Colonic mucosa (tissue), 4 donors: ENCODE data around the gene OR11A1. TPM values are rescaled to one million over a fixed set of nuclear protein-coding genes. Genes with fewer than 3 reads are reported as not detected.

ENCODE experiments used
- DNase-seq: peaks from one replicate; pipeline ENCODE4 v3.0.0-alpha.2; 2020
- H3K27ac ChIP-seq: fragments of 200-600 bp; one replicate; pipeline ENCODE4 v1.8.0; 2021
- H3K27me3 ChIP-seq: fragments of 200-600 bp; one replicate; pipeline ENCODE4 v1.8.0; 2021
- H3K36me3 ChIP-seq: fragments of 200-600 bp; one replicate; pipeline ENCODE4 v1.8.0; 2021
- H3K4me1 ChIP-seq: fragments of 200-600 bp; one replicate; pipeline ENCODE4 v1.8.0; 2021; ENCODE audit warnings: mild to moderate bottlenecking
- H3K4me3 ChIP-seq: fragments of 200-600 bp; one replicate; pipeline ENCODE4 v1.8.0; 2021
- H3K9ac ChIP-seq, 2 donors: one replicate each; pipeline ENCODE4 v1.7.0; 2013; ENCODE audit warnings: control low read depth in 2 of 2, low read depth in 2 of 2, low read length in 2 of 2
- H3K9me3 ChIP-seq: fragments of 200-600 bp; one replicate; pipeline ENCODE4 v1.8.0; 2021
- intact Hi-C: fragments of 100-400 bp; cut with DNase I; formaldehyde crosslinking; loops from one replicate; pipeline ENCODE4 v1.14.1; 2022
- total RNA-seq, 2 donors: library from RNA; stranded (reverse); fragmentation: NEBNext Ultra II Directional in 1 of 2; extraction: Animal tissue kit (Norgen Biotek cat#: 25700) in 1 of 2; gene quantifications; one replicate each; pipeline ENCODE4 v1.2.1, GENCODE V29; 2021
- TF ChIP-seq, protein P1 (sequence below): fragments of 200-600 bp; IDR thresholded peaks from one replicate; pipeline ENCODE4 v1.8.0; 2022; ENCODE audit warnings: antibody characterized with exemption, mild to moderate bottlenecking
- donor health status: healthy.
- donor health status: DM: no; HTN: no; CAD: no.
- donor health status: DM: no; HTN: no; CAD: no.

OR11A1 gene
- total RNA-seq, 2 donors from 2014 or later: not detected

DNA sequence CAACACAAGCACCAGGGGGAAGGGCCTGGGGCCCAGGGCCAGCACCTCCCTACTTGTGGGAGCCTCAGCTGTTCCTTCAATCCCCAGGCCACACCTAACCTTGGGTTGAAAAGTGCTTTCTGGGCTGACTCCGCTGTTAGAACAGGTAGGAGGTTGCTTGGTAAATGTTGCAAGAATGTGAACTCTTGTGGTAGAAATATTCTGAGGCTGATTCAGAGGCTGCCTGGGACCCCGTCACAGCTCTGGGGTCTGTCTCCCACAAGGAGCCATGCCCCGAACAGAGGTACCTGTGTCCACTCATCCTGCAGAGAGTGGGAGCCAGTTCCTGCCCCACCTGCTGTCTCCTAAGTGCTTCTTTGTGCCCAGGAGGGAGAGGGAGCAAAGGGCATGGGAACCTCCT lies 45.3 kb upstream of the OR11A1 start:
- intact Hi-C loops: no loop called here
- DNase-seq: no peak
- no peak overlapping the region for H3K9ac ChIP-seq
- H3K27me3 ChIP-seq: no peaks in the 10 kb centered on the region
- TF ChIP-seq, protein P1, sequence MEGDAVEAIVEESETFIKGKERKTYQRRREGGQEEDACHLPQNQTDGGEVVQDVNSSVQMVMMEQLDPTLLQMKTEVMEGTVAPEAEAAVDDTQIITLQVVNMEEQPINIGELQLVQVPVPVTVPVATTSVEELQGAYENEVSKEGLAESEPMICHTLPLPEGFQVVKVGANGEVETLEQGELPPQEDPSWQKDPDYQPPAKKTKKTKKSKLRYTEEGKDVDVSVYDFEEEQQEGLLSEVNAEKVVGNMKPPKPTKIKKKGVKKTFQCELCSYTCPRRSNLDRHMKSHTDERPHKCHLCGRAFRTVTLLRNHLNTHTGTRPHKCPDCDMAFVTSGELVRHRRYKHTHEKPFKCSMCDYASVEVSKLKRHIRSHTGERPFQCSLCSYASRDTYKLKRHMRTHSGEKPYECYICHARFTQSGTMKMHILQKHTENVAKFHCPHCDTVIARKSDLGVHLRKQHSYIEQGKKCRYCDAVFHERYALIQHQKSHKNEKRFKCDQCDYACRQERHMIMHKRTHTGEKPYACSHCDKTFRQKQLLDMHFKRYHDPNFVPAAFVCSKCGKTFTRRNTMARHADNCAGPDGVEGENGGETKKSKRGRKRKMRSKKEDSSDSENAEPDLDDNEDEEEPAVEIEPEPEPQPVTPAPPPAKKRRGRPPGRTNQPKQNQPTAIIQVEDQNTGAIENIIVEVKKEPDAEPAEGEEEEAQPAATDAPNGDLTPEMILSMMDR: no peak
- H3K36me3 ChIP-seq: no peaks in the 10 kb centered on the region
- no peak overlapping the region for H3K27ac ChIP-seq
- H3K9me3 ChIP-seq: no peaks in the 10 kb centered on the region
- no peak overlapping the region for H3K4me3 ChIP-seq
- H3K4me1 ChIP-seq: no peaks in the 10 kb centered on the region

DNA sequence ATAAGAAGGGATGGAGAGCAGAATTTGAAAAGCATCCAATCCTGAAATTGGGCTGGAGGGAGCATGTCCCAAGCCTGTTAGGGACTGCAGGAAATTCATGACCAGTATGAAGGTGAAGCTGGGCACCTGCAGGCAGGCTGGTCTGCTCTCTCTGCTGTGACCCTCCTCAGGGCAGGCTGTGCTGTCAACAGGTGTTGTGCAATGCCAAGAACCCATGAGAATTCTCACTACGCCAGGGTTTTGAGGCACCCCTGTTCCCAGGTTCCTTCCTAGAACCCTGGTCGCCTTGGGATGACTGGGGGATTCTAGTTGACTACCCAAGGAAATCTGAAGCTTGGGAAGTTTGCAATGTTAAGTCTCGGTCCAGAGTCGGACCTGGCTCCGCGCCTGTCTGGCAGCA lies 44.2 kb upstream of the OR11A1 start:
- Histone ChIP-seq H3K4me3 (no peak overlapping the region), H3K27me3 (no peaks in the 10 kb centered on the region), H3K9me3 (no peaks in the 10 kb centered on the region), H3K36me3 (no peaks in the 10 kb centered on the region), H3K27ac (no peak overlapping the region), H3K4me1 (no peaks in the 10 kb centered on the region), H3K9ac (no peak overlapping the region)
- TF ChIP-seq, protein P1: no peak
- intact Hi-C loops: no loop called here
- peak; percentile 9 for DNase-seq

DNA sequence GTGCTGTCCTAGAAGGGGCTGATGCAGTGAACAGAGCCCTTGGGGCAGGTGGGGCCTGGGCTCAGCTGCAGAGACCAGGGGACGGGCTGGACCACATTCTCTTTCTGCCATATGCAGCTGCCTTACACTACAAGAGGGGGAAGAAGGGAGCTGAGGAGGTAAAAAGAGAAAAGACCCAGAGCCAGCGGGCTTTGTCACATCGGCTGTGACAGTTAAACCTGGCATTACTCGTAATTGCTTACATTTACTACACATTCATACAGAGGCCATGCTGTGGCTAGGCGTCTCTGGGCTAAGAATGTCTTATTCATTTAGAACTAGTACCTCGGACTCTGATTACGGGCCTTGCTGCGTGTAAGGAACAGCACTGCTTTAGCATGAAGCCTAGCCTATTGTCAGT lies 43.7 kb upstream of the OR11A1 start:
- TF ChIP-seq, protein P1: no peak
- intact Hi-C loops: no loop called here
- Histone ChIP-seq H3K4me1 (no peaks in the 10 kb centered on the region), H3K27me3 (no peaks in the 10 kb centered on the region), H3K9me3 (no peaks in the 10 kb centered on the region), H3K9ac (no peak overlapping the region), H3K36me3 (no peaks in the 10 kb centered on the region), H3K27ac (no peak overlapping the region), H3K4me3 (no peak overlapping the region)
- peak; percentile 9 for DNase-seq

DNA sequence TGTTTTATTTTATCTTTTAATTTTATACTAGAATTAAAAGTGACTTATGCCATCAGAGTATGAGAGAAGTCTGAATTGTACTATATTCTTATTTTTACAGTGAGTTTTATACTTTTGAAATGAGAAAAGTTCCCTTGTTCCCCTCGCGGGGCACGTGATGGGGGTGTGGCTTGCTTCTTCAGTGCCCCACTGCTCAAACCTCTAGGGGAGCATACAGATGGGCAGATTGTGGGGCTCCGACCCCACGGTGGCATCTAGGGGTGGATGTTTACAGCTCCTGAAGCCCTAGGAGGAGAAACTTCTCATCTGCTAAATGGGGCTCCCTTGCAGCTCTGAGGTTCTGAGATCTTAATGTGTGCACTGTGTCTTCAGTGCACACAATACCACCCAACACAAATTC lies 42.8 kb upstream of the OR11A1 start:
- TF ChIP-seq, protein P1: no peak
- Histone ChIP-seq H3K27ac (no peak overlapping the region), H3K9ac (no peak overlapping the region), H3K36me3 (no peaks in the 10 kb centered on the region), H3K9me3 (no peaks in the 10 kb centered on the region), H3K4me3 (no peak overlapping the region), H3K27me3 (no peaks in the 10 kb centered on the region), H3K4me1 (no peaks in the 10 kb centered on the region)
- intact Hi-C loops: no loop called here
- no peak for DNase-seq

DNA sequence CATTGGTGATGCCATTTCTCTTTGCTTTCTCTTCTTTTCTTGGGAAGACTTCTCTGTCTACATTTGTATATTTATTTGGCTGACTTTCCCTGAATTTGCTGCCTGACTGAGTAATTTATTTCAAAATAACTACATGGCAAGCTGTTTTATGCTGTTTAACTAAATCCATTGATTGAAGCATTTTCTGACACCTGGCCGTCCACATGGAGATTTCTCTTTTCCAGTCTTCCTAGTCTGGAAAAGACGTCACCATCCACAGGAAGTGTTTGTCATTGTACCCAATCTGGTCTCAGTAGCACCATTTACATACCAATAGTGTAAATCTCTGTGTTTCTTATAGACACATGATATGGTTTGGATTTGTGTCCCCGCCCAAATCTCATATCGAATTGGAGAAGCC lies 40.1 kb upstream of the OR11A1 start:
- Histone ChIP-seq H3K27me3 (no peaks in the 10 kb centered on the region), H3K4me3 (no peak overlapping the region), H3K9ac (no peak overlapping the region), H3K27ac (no peak overlapping the region), H3K9me3 (no peaks in the 10 kb centered on the region), H3K36me3 (no peaks in the 10 kb centered on the region), H3K4me1 (no peaks in the 10 kb centered on the region)
- DNase-seq: no peak
- TF ChIP-seq, protein P1: no peak
- intact Hi-C loops: no loop called here

DNA sequence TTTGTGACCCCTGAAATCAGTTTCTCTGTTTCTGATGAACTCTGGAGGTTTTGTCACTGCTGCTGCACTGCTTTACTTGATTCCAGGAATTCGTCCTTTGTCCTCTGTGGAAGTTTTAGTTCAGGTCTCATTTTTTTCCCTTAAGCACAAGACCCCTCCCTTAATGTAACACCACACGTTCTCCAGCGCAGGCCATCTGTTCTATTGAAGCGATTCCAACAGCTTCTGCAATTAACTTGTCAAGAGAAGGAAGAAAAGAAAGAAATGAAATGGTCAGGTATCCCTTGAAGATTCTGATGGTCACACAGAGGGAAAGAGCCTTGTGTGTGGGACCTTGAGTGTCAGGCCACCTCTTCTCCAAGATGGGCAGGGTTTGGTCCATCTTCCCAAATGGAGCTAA lies 38.7 kb upstream of the OR11A1 start:
- H3K27ac ChIP-seq: no peak overlapping the region
- no peak overlapping the region for H3K4me3 ChIP-seq
- no peak for DNase-seq
- intact Hi-C loops: no loop called here
- TF ChIP-seq, protein P1: no peak
- no peaks in the 10 kb centered on the region for H3K9me3 ChIP-seq
- no peaks in the 10 kb centered on the region for H3K4me1 ChIP-seq
- no peaks in the 10 kb centered on the region for H3K36me3 ChIP-seq
- H3K27me3 ChIP-seq: no peaks in the 10 kb centered on the region
- H3K9ac ChIP-seq: no peak overlapping the region
